GM18517 (cell line): ENCODE results near the gene COL5A1.
A peak's percentile ranks its signal among the peaks of the same experiment; 100 is the strongest.
"Not testable (repeated sequence)": the region's sequence is repeated elsewhere in the genome, so short reads cannot be mapped to it uniquely, and the experiment has no call there.

ENCODE experiments used
- ATAC-seq: cut with Tn5 transposase; IDR thresholded peaks from one replicate; pipeline ENCODE4 v1.9.1; 2021; ENCODE audit warnings: mild to moderate bottlenecking, moderate library complexity; ENCODE audit not compliant: unreplicated experiment

Gene COL5A1

GRCh38 chr9:134843740-134844139, 202.1 kb downstream of the COL5A1 start:
- no peak for ATAC-seq

GRCh38 chr9:134844821-134845220, 203.2 kb downstream of the COL5A1 start:
- no peak for ATAC-seq

GRCh38 chr9:134846187-134846586, 204.6 kb downstream of the COL5A1 start:
- ATAC-seq, result no peak

- ATAC-seq, result no peak
These were observed 205.1 kb downstream of the COL5A1 start for GRCh38 chr9:134846699-134847098.

- ATAC-seq, result no peak
These were observed 205.5 kb downstream of the COL5A1 start for GRCh38 chr9:134847138-134847537.

GRCh38 chr9:134847752-134848432, 206.3 kb downstream of the COL5A1 start:
- no peak for ATAC-seq

GRCh38 chr9:134848504-134848903, 206.9 kb downstream of the COL5A1 start:
- no peak for ATAC-seq

- ATAC-seq, result no peak
These were observed 209.0 kb downstream of the COL5A1 start for GRCh38 chr9:134850611-134851010.

- ATAC-seq, result no peak
These were observed 209.4 kb downstream of the COL5A1 start for GRCh38 chr9:134851020-134851419.

- ATAC-seq, result no peak
These were observed 211.5 kb downstream of the COL5A1 start for GRCh38 chr9:134852906-134853654.

GRCh38 chr9:134853893-134854292, 212.3 kb downstream of the COL5A1 start:
- ATAC-seq, result no peak

- no peak for ATAC-seq
These were observed 213.0 kb downstream of the COL5A1 start for GRCh38 chr9:134854541-134854981.

- no peak for ATAC-seq
These were observed 213.8 kb downstream of the COL5A1 start for GRCh38 chr9:134855231-134855899.

GRCh38 chr9:134855900-134856377, 214.3 kb downstream of the COL5A1 start:
- ATAC-seq, result no peak

GRCh38 chr9:134857451-134857850, 215.8 kb downstream of the COL5A1 start:
- not testable (repeated sequence) for ATAC-seq

- peak; percentile 83 for ATAC-seq
These were observed 216.6 kb downstream of the COL5A1 start for GRCh38 chr9:134858051-134858841.

GRCh38 chr9:134860510-134860909, 218.9 kb downstream of the COL5A1 start:
- no peak for ATAC-seq

- no peak for ATAC-seq
These were observed 220.2 kb downstream of the COL5A1 start for GRCh38 chr9:134861595-134862334.

GRCh38 chr9:134863306-134863902, 221.8 kb downstream of the COL5A1 start:
- ATAC-seq, result no peak
